GM19463 (cell line): ENCODE data around the gene UHRF2.
A peak's percentile ranks its signal among the peaks of the same experiment; 100 is the strongest.
"Not testable (repeated sequence)": the region's sequence is repeated elsewhere in the genome, so short reads cannot be mapped to it uniquely, and the experiment has no call there.

Experiments used
- ATAC-seq: cut with Tn5 transposase; IDR thresholded peaks from one replicate; pipeline ENCODE4 v1.9.1; 2021; ENCODE audit warnings: mild to moderate bottlenecking, moderate library complexity; ENCODE audit not compliant: unreplicated experiment

The UHRF2 gene, protein sequence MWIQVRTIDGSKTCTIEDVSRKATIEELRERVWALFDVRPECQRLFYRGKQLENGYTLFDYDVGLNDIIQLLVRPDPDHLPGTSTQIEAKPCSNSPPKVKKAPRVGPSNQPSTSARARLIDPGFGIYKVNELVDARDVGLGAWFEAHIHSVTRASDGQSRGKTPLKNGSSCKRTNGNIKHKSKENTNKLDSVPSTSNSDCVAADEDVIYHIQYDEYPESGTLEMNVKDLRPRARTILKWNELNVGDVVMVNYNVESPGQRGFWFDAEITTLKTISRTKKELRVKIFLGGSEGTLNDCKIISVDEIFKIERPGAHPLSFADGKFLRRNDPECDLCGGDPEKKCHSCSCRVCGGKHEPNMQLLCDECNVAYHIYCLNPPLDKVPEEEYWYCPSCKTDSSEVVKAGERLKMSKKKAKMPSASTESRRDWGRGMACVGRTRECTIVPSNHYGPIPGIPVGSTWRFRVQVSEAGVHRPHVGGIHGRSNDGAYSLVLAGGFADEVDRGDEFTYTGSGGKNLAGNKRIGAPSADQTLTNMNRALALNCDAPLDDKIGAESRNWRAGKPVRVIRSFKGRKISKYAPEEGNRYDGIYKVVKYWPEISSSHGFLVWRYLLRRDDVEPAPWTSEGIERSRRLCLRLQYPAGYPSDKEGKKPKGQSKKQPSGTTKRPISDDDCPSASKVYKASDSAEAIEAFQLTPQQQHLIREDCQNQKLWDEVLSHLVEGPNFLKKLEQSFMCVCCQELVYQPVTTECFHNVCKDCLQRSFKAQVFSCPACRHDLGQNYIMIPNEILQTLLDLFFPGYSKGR

DNA sequence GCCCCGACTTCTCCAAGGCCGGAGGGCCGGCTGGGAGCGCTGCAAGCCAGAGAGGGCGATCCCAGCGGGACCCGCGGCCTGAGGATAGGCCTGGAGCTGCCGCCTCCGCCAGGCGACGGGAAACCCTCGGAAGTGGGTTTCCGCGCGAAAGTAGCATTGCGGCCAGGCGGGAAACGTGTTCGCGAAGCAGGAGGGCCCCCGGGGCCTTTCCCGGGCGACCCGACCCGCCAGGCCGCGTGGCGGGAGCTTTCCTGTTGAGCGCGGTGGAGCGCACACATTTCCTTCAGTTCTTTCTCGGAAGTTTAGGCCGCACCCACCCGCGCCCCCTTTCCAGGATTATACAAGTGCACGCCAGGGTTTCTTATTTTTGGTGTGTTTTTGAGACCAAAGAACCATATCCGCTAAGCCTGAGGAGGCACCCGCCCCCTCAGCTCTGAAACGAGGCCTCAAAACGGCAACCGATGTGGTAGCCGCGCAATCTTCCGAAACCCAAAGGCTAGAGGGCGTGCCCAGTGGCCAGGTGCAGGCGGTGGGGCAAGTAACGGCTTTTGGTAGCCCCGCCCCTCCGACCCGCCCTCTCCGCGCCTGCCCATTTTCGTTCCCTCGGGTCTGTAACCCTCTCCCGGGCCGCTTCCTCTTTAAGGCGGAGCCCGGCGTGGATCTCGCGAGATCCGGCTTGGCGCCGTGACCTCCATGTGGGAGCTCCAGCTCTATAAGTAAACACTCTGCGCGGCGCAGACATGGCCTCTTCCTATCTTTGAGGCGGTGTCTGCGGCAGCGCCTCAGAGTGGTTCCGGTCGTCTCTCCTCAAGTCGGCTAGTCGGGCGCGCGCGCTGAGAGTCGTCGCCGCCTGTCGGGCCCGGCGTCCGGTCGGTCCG, at the start of gene UHRF2:
Gene UHRF2, plus strand, starts transcription at position 713 of the 878 bp plus-strand sequence. CDS start 292 bp downstream, outside the sequence.
- peak; percentile 79 for ATAC-seq

DNA sequence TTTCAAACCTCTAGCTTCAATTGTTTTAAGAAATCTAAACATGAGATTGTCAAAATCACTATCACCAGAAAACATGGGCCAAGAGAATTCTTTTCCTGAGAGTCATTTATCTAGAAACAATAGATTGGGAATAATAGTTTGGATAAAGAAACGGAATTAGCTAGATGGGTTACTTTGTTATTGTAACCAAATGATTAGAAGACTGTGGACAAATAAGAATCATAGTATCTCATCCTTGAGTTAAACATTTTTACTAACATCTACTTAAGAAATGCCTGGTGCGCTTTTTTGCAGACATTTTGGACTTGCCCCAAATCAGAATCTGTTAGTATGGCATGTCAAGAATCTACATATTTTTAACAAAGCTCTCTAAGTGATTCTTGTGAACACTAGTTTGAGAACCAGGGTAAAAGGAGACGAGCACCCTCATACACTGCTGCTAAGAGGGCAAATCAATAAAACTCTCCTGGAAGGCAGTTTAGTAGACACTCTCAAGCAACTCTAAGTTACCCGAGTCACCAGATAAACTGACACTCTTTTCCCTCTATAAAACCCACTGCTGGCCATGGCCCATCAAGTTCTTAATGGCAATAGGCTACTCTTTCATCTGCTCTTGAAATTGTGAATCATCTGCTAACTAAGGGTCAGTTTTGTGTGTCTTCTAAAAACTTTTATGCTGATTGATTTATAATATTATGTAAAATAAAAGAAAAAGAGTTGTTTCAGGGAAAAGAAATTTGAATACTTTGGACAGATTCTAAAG, 45.7 kb upstream of the UHRF2 start:
- ATAC-seq, result no peak

DNA sequence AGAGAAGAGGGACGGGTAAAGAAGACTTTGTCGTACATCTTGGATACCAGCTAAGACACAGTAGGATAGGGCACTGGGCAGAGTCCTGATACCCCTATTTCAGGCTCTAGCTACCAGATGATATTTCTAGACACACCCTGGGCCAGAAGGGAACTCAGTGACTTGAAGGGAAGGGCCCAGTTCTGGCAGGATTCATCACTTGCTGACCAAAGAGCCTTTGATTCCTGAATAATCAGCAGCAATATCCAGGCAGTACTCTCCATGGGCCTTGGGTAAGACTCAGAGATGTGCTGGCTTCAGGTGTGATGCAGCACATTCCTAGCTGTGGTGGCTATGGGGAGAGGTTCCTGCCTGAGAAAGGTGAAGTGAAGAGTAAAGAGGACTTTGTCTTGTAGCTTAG, 44.2 kb upstream of the UHRF2 start:
- ATAC-seq, result no peak

DNA sequence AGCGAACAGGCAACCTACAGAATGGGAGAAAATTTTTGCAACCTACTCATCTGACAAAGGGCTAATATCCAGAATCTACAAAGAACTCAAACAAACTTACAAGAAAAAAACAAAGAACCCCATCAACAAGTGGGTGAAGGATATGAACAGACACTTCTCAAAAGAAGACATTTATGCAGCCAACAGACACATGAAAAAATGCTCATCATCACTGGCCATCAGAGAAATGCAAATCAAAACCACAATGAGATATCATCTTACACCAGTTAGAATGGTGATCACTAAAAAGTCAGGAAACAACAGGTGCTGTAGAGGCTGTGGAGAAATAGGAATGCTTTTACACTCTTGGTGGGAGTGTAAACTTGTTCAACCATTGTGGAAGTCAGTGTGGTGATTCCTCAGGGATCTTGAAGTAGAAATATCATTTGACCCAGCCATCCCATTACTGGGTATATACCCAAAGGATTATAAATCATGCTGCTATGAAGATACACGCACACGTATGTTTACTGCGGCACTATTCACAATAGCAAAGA, 31.5 kb upstream of the UHRF2 start:
- not testable (repeated sequence) for ATAC-seq

DNA sequence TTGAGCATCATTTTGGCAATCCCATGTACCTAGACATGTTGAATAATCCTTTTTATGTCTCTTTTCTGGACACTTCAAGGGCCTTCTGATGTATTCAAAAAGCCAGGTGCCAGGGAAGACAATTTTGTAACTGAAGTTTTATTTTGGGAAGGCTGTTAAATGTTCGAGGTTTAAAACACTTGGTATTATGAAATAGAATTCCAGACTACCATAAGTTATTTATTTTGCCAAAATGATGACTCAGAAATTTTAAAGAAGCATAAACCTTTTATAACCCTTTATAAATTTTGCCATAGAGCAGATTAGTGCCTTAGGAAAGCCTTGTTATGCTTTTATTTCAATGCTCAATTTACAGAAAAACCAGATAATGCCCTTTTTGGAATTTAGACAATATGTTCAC, 30.3 kb upstream of the UHRF2 start:
- ATAC-seq, result no peak

DNA sequence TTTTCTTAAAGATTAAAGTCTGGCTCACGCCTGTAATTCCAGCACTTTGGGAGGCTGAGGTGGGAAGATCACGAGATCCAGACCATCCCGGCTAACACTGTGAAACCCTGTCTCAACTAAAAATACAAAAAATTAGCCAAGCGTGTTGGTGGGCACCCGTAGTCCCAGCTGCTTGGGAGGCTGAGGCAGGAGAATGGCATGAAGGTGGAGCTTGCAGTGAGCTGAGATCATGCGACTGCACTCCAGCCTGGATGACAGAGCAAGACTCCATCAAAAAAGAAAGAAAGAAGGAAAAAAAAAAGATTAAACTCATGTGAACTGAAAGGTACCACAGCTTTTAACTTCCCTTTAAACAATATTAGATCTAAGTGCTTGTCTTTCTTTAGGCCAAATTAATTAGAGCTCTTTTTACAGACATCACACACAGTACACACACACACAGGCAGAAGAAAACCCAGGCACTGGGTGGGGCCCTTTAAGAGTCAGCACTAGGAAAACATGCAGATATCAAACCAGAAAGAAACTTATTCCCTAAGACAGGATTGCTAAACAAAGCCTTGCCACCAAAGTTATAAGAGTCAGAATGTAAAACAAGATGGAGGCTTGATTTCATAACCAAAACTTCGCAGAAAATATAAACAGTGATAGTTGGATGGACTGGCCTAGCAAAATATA, 29.3 kb upstream of the UHRF2 start:
- no peak for ATAC-seq

DNA sequence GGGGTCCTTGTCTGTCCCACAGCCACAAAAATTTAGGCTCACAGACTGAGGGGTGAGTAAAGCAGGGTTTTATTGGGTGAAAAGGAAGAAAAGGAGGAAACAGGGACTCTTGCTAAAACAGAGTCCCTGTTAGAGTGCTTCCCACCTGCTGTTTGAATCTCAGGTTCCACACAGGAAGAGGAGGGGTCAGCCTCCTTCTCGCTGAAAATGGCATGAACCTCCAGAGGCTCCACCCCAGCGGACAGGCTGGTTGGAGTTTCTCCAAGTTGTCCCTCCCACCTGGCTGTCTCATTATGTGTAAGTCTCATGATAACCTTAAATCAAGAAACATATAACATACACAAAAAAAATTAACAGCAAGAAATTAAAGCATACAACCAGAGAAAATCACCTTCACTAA, 28.3 kb upstream of the UHRF2 start:
- no peak for ATAC-seq

DNA sequence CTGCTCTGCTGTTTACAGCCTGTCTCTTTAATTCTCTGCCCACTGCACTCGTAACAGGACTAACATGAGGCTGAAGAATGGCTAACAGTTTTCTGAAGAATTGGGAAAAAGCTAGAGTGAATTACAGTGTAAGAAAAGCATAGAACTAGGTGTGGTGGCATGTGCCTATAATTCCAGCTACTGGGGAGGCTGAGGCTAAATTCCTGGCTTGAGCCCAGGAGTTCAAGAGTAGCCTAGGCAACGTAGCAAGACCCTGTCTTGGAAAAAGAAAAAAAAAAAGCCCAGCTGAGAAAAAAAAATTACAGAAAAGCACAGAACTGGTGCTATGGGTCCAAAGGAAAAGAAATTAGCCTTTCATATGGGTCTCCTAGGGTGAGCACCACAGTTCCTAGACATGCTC, 13.9 kb upstream of the UHRF2 start:
- ATAC-seq, result no peak

DNA sequence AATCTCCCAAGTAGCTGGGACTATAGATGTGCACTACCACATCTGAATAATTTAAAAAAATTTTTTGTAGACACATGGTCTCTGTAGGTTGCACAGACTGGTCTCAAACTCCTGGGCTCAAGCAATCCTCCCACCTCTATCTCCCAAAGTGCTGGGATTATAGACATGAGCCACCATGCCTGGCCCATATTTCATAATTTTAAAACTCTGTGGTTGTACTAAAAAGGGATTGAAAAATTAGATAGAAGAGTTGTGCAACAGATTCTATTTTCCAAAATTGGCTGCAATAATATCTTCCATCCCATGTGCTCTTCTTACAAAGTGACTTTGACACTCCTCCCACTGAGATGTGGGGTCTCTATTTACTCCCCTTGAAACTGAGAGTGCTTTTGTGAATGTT, 7.6 kb upstream of the UHRF2 start:
- ATAC-seq, result no peak

DNA sequence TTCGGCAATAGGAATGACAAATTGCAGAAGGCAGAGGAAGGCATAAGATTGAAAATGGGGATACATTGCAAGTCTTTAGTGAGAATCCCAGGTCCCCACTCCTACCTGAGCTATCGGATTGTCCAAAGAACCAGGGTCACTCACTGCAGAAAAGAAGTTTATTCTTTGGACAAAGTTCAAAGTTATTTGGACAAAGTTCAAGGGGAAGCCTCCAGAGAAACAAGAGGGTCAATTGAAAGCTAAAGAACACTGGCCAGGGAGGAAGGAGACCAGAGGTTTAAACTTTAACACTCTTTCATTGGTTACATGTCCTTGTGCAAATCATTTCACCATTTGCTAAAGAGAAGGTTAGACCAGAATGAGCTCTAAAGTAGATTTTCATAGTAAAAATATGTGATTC, 5.2 kb upstream of the UHRF2 start:
- no peak for ATAC-seq

DNA sequence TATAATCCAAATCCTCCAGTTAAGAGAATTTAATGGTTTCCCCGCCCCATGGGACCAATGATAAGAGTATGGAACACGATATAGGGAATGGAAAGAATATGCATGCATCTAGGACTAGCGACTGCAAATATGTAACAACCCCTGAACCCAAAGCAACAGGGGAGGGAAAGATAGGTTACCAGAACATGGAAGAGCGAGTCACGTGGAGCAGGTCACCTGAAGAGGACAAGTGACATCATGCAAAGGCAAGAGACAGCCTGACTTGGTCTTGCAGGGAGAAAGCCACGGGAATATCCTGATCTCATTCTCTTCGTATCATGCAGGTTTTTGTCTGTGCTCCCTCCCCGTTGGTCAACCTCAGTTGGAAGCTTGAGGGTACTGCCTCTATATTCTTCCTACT, 4.7 kb upstream of the UHRF2 start:
- no peak for ATAC-seq

DNA sequence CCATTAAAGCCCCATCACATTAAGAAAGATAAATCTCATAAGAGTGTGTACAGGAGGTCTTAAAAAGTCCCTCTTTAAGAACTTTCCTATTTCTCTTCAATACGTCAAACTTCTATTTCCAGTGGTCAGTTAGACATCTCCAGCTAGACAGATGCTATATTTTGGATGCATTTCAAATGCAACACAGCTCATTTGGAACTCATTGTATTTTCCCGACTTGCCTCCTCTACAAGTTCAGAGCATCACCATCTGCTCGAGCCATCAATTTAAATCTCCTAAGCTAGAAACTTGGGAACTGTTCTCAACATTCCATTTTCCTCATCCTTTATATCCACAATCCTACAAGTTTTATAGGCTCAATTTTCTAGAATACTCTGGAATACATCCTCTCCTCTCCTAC, 3.2 kb upstream of the UHRF2 start:
- no peak for ATAC-seq

DNA sequence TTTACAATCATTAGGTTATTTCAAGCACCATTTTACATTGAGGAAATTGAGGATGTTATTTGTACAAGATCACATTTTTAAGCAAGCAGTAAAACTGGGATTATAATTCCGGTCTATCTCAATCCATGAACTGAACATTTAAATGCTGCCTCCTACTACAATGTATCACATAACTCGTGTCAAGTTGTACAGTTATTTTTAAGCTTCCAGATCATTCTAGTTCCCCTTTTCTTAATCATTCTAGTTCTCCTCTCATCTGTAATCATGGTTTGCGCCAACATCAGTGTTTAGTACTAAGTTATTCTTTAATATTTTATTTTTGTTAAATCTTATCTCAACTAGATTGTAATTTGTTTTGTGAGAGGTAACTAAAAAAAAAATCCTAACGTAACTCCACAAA, 2.4 kb upstream of the UHRF2 start:
- no peak for ATAC-seq

DNA sequence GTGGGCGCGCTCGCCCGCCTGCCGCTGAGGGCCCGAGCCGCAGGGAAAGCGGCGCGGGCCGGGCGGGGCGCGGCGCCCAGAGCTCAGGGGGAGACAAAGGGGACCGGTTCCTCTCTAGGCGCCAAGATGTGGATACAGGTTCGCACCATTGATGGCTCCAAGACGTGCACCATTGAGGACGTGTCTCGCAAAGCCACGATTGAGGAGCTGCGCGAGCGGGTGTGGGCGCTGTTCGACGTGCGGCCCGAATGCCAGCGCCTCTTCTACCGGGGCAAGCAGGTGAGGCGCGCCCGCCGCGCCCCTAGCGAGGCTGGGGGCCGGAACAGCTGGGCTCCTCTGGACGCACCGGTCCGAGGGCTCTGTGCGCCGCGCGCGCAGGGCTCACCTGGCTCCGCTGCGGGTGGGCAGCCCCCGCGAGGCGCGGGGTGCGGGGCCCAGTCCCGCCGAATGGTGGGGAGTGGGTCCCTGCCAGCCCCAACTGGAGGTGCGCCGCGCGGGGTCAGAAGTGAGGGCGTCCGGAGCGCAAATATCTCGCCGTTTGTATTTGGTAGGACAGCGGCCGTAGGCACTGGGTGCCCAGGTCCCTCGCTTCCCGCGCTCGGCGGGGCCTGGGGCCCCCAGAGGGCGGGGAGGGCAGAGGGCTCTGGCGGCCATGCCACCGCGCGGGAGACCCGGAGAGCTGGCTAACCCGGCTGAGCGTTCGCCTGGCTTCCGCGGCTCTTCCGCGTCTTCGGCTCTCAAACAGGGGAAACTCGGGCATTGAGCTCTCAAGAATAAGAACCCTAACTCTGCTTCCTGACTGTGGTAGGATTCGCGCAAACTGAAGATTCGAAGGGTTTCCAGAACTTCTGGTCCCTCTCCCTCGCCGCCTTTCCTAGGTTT, 607 bp downstream of the UHRF2 start:
- ATAC-seq, result peak; percentile 20

DNA sequence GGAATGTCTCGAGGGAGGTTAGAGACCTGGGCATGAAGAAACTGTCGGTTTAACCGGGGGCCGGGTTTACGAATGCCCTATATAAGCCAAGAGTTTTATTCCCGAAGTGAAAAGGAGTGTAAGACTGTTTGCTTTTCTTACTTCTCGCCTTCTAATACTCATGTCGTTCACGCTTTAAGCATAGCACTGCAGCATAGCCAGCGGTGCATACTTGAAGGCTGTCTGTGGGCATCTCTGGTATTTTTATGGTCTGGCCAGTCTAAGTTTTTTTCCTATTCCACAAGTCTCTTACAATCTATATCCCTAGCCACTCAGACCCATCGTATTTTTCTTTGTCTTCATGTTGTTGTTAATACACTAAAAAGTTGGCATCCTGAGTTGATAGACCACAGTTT, 1.2 kb downstream of the UHRF2 start:
- no peak for ATAC-seq

DNA sequence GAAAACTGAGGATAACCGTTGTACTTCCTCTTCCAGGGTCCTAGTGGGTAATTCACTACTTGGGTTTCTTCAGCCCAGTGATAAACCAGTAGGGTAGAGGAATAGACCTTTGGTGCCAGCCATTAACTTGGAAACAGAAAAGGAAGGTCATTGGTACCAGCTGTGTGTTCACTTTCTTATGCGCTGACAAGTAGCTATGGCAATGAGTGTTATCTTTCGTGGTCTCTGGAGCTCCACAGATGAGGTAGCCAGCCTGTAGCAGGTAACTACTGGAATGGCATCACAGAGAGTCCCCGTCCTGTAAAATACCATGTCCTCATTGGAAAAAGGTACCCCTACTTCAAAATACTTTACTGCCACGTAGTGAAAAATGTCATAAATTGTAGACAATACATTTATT, 2.3 kb downstream of the UHRF2 start:
- ATAC-seq, result no peak

DNA sequence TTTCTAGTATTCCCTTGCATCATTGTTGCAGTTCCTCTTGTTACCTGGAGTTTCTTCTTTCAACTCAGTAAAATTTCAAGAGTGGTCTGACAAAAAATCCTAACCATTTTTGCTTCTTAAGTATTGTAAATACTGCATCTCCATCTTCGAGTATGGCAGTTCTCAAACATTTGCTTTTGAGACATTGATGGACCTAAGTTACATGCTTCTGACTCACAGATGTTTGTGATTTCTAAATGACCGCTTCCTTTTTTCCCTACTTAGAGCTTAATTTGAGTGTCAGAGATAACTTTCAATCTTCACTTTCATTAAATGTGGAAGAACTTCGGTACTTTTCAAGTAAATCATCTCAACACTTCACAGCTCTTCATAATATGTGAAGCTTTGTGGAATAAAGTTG, 4.2 kb downstream of the UHRF2 start:
- no peak for ATAC-seq

DNA sequence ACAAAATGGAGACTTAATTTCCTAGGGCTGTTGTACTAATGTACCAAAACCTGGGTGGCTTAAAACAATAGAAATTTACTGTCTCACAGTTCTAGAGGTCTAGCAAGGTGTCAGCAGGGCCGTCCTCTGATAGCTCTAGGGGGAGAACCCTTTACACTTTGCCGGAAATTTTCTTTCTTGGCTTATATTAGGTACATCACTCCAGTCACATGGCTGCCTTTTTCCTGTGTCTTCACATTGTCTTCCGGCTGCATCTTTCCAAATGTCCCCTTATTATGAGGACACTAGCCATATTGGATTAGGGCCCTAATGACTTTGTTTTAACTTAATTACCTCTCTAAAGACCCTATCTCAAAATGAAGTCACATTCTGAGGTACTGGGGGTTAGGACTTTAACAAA, 5.8 kb downstream of the UHRF2 start:
- ATAC-seq, result no peak

DNA sequence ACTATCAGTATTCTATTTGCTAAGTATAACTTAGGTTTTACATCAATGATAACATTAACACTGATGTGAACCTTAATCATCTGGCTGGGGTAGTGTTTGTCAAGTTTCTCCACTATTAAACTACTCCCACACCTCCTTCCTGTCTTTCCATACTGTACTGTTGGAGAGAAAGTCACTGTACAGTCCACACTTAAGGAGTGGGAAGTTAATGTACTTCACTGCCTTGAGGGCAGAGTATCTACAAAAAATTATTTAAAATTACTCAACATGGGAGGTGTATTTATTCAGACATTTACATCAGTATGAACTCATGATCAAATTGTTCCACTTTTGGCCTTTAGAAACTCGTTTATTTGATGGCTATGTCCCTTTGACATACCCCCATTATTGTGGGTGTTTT, 11.9 kb downstream of the UHRF2 start:
- ATAC-seq, result no peak
